Neural cell (in vitro differentiated cells): Measurements from ENCODE around the gene CREB1.

Experiments used
- CTCF ChIP-seq: fragments of 450-650 bp; IDR thresholded peaks from 2 replicates; pipeline ENCODE4 v1.5.1; 2014; ENCODE audit warnings: antibody characterized with exemption, mild to moderate bottlenecking, moderate library complexity; ENCODE audit not compliant: poor library complexity, severe bottlenecking
- EP300 ChIP-seq: fragments of 450-650 bp; conservative IDR thresholded peaks from 2 replicates; pipeline ENCODE4 v1.6.1; 2014; ENCODE audit warnings: antibody characterized with exemption, mild to moderate bottlenecking, moderate library complexity; ENCODE audit not compliant: poor library complexity, severe bottlenecking
- EZH2 ChIP-seq: fragments of 200-600, 300-800 bp; shearing (Covaris generic), sonication (generic); IDR thresholded peaks from 2 replicates; pipeline ENCODE4 v1.6.1; 2014; ENCODE audit warnings: antibody characterized with exemption, low read length, borderline replicate concordance, mild to moderate bottlenecking; ENCODE audit not compliant: insufficient read depth, poor library complexity, severe bottlenecking
- POLR2AphosphoS5 ChIP-seq: IDR thresholded peaks from 2 replicates; pipeline ENCODE4 v1.6.1; 2012
- REST ChIP-seq: IDR thresholded peaks from 2 replicates; pipeline ENCODE4 v1.6.1; 2012; ENCODE audit warnings: borderline replicate concordance
- SMC3 ChIP-seq: fragments of 450-650 bp; conservative IDR thresholded peaks from 2 replicates; pipeline ENCODE4 v1.6.1; 2014; ENCODE audit warnings: antibody characterized with exemption, mild to moderate bottlenecking, moderate library complexity; ENCODE audit not compliant: poor library complexity

GRCh38 chr2:207510148-207510547 lies 19.6 kb upstream of the CREB1 start:
- TF ChIP-seq POLR2AphosphoS5, result no peak
- TF ChIP-seq CTCF, result no peak
- no peak for TF ChIP-seq REST
- no peak for TF ChIP-seq EP300
- TF ChIP-seq EZH2, result no peak
- no peak for TF ChIP-seq SMC3
